Mesodermal cell (in vitro differentiated cells): ENCODE data around the gene CFH.
"Not testable (repeated sequence)": the region's sequence is repeated elsewhere in the genome, so short reads cannot be mapped to it uniquely, and the experiment has no call there.

Experiments used
- H3K27ac ChIP-seq: 2 replicates; pipeline ENCODE4 v1.7.0; 2013; ENCODE audit warnings: mild to moderate bottlenecking, low read depth, low read length, moderate library complexity; ENCODE audit not compliant: severe bottlenecking
- H3K36me3 ChIP-seq: 2 replicates; pipeline ENCODE4 v1.7.1; 2013; ENCODE audit warnings: mild to moderate bottlenecking, low read length, moderate library complexity; ENCODE audit not compliant: control insufficient read depth, insufficient read depth
- H3K4me1 ChIP-seq: one replicate; pipeline ENCODE4 v1.7.1; 2013; ENCODE audit warnings: mild to moderate bottlenecking, low read length; ENCODE audit not compliant: insufficient read depth, control insufficient read depth, poor library complexity, severe bottlenecking
- H3K4me3 ChIP-seq: 2 replicates; pipeline ENCODE4 v1.7.0; 2013; ENCODE audit warnings: low read length, control low read depth, mild to moderate bottlenecking; ENCODE audit not compliant: insufficient read depth, poor library complexity, severe bottlenecking; ENCODE audit errors: extremely low read depth
- H3K9me3 ChIP-seq: 2 replicates; pipeline ENCODE4 v1.7.1; 2013; ENCODE audit warnings: mild to moderate bottlenecking, low read length, moderate library complexity; ENCODE audit not compliant: control insufficient read depth
- WGBS, 2 experiments: methylation state at CpG; one replicate each; pipeline ENCODE4 v1.1.5; 2013; ENCODE audit warnings: missing lambda C conversion rate in 2 of 2; ENCODE audit not compliant: insufficient coverage in 2 of 2; 5-methylcytosine and 5-hydroxymethylcytosine counted together

Gene CFH

DNA sequence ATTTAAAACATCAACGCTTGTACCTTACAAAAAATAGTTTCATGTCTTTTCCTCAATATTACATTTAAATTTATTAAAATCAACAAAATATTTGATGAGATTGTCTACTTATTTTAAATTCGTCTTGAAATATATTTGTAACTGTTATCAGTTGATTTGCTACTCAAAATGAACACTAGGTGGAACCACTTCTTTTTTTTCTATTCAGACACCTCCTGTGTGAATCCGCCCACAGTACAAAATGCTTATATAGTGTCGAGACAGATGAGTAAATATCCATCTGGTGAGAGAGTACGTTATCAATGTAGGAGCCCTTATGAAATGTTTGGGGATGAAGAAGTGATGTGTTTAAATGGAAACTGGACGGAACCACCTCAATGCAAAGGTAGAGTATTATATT lies 91.4 kb downstream of the CFH start:
- H3K4me3 ChIP-seq, H3K9me3 ChIP-seq, H3K36me3 ChIP-seq, H3K27ac ChIP-seq, H3K4me1 ChIP-seq: not testable (repeated sequence)
- 23 to 64% methylated on average over 2 to 3 of the region's 6 CpGs for WGBS, 2 experiments

DNA sequence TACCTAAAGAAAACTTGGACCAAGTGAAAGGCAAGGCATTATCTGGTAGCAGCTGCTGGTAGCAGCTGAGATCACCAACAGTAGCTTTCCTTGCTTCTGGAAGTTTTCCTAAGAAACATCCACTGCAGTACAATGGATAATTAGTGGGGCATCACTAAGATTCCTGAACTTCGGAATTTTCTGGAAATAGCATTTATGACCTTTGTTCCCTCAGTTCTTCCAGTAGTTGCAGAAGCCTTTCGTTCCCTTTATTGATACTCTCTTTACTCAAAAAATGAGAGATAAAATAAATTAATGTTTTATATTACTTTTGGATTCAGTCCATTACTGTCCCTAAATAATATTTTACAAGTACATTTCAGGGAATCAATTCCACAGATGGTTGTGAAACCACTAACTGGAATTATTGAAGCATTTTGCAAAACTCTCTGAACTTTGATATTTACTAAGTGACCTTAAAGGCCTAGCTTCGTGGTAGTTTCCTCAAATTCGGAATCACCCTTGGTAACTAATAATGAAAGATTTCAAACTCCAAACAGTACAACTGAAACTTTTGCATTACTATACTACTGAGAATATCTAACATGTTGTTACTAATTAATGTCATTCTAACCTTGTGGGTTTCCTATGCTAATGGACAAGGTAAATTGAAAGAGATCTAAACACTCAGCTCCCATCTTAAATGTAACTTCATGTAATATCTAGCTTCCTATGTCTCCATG lies 113.3 kb downstream of the CFH start:
- H3K4me1 ChIP-seq, H3K36me3 ChIP-seq, H3K4me3 ChIP-seq, H3K27ac ChIP-seq, H3K9me3 ChIP-seq: not testable (repeated sequence)
- WGBS, 2 experiments, result no CpG with 5 or more reads among the region's 4 CpGs

DNA sequence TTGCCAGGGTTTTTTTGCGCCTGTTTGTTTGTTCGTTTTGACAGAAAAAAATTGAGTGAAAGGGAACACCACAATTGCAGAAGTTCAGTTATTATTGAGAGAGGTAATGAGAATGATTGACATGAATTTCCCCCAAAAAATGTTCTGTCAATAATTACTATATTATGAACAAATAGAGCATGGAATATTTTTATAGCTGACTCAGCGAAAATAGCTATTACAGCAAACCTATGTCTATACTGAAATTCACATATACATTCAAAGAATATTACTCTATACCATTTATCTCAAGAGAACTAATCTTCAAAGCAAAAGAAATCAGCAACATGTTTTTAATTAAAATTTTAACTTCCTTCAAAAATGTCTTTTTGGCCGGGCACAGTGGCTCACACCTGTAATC lies 118.0 kb downstream of the CFH start:
- H3K27ac ChIP-seq, H3K4me3 ChIP-seq, H3K9me3 ChIP-seq, H3K4me1 ChIP-seq, H3K36me3 ChIP-seq: not testable (repeated sequence)
- 80 to 92% methylated on average over 1 to 2 of the region's 4 CpGs for WGBS, 2 experiments

DNA sequence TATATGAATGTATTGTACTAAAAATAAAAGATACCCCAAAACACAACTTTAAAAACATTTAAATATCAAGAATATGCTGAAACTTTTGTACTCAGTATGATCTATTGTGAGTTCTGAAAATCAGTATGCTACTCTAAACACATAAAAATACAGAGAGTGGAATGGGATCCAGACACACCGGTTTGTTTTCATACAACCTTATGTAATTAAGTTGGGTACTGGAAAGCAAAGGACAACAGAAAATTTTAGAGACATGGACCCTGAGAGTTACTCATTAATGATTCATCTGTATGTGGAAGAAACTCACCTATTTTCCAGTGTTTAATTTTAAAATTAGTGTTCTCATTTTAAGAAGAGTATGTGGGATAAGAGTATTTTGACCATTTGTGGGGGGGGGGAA lies 121.9 kb downstream of the CFH start:
- no CpG with 5 or more reads among the region's 1 CpG for WGBS, 2 experiments
- Histone ChIP-seq H3K4me3 (no peak overlapping the region), H3K36me3 (no peaks in the 10 kb centered on the region), H3K27ac (no peak overlapping the region), H3K4me1 (no peaks in the 10 kb centered on the region), H3K9me3 (no peaks in the 10 kb centered on the region)

DNA sequence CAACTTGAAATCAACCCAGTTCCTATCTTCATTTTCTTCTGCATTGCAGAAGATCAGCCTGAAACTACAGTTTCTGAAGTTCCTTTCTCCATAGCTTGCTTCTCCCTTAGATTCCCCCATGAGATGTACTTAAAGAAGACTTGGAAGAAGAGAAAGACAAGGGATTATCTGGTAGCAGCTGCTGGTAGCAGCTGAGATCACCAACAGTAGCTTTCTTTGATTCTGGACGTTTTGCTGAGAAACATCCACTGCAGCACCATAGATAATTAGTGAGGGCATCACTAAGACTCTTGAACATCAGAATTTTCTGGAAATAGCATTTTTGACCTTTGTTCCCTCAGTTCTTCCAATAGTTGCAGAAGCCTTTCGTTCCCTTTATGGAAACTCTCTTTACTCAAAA lies 122.3 kb downstream of the CFH start:
- Histone ChIP-seq H3K9me3 (no peaks in the 10 kb centered on the region), H3K4me3 (no peak overlapping the region), H3K4me1 (no peaks in the 10 kb centered on the region), H3K36me3 (no peaks in the 10 kb centered on the region), H3K27ac (no peak overlapping the region)
- 70 to 83% methylated on average over 1 of the region's 2 CpGs for WGBS, 2 experiments

DNA sequence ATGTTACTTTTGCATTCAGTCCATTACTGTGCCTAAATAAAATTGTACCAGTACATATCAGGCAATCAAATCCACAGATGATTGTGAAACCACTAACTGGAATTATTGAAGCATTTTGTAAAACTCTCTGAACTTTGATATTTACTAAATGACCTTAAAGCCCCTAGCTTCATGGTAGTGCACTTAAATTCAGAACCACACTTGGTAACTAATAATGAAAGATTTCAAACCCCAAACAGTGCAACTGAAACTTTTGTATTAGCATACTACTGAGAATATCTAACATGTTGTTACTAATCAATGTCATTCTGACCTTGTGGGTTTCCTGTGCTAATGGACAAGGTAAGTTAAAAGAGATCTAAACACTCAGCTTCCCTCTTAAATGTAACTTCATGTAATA lies 122.8 kb downstream of the CFH start, which contains the start of gene CFHR3:
Gene CFHR3, plus strand, starts transcription at position 238 of the 400 bp plus-strand sequence. Its CDS starts 47 bp downstream, at position 285.
- Histone ChIP-seq H3K36me3 (no peaks in the 10 kb centered on the region), H3K27ac (no peak within 1 kb of the TSS), H3K4me3 (no peak within 1 kb of the TSS), H3K9me3 (no peaks in the 10 kb centered on the region), H3K4me1 (no peaks in the 10 kb centered on the region)

DNA sequence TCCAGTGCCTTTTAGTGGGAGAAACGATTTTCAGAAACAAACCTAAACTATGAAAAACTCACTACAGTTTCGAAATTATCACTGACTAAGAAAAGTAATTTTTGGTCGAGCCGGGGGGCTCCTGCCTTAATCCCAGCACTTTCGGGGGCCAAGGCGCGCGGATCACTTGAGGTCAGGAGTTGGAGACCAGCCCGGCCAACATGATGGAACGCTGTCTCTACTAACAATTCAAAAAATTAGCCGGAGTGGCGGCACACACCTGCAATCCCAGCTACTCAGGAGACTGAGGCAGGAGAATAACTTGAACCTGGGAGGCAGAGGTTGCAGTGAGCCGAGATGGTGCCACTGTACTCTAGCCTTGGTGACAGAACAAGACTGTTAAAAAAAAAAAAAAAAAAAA lies 125.8 kb downstream of the CFH start:
- no peak overlapping the region for H3K4me3 ChIP-seq
- H3K36me3 ChIP-seq, result no peaks in the 10 kb centered on the region
- H3K9me3 ChIP-seq, result no peaks in the 10 kb centered on the region
- no peak overlapping the region for H3K27ac ChIP-seq
- H3K4me1 ChIP-seq, result no peaks in the 10 kb centered on the region
- 92 to 100% methylated on average over 4 to 9 of the region's 13 CpGs for WGBS, 2 experiments

DNA sequence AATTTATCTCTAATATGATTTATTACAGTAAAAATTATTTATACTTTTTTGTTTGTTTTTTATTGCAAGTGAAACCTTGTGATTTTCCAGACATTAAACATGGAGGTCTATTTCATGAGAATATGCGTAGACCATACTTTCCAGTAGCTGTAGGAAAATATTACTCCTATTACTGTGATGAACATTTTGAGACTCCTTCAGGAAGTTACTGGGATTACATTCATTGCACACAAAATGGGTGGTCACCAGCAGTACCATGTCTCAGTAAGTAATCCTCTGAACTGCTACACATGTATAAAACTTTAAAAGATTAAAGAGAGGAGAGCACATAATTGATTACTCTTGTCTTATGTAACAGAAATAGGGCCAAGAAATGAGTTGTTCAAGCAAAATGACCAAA lies 127.2 kb downstream of the CFH start:
- WGBS, 2 experiments, result 67% methylated on average over 1 of the region's 1 CpG; no CpG with 5 or more reads in 1 of the 2 experiments
- H3K36me3 ChIP-seq, result no peaks in the 10 kb centered on the region
- H3K27ac ChIP-seq, result no peak overlapping the region
- no peaks in the 10 kb centered on the region for H3K9me3 ChIP-seq
- H3K4me3 ChIP-seq, result no peak overlapping the region
- H3K4me1 ChIP-seq, result no peaks in the 10 kb centered on the region

DNA sequence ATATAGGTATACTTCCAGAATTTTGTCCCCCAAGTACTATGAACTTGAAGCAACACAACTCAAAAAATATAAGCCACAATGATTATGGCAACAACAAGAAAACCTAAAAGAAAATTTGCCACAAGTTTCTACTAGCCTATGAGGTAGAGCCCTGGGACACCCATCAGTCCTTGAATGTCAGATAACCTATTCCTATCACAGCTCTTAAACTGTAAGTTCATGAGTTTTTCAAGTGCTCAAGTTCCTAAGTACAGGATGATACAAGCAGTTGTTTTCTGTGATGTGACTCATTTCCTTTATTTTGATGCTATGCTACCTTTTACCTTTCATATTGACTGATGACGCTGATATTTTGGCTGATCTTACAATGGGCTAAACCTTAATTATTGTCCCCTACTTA lies 139.4 kb downstream of the CFH start:
- not testable (repeated sequence) for H3K27ac ChIP-seq
- no CpG with 5 or more reads among the region's 1 CpG for WGBS, 2 experiments

DNA sequence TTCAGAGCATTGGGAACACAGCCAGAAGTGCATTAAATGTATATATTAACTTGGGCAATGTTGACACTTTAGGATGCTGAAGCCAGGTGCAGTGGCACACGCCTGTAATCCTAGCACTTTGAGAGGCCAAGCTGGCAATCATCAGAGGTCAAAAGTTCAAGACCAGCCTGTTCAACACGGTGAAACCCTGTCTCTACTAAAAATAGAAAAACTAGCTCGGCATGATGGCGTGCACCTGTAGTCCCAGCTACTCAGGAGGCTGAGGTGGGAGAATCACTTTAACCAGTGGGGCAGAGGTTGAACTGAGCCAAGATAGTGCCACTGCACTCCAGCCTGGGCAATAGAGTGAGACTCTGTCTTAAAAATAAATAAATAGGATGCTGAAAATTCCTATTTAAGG lies 142.3 kb downstream of the CFH start:
- WGBS, 2 experiments, result 79 to 82% methylated on average over 2 to 4 of the region's 4 CpGs

More for the DNA sequence above, 139.4 kb downstream of the CFH start:
- not testable (repeated sequence) for H3K4me1 ChIP-seq, H3K4me3 ChIP-seq, H3K9me3 ChIP-seq, H3K36me3 ChIP-seq

More for the DNA sequence above, 142.3 kb downstream of the CFH start:
- not testable (repeated sequence) for H3K9me3 ChIP-seq, H3K4me3 ChIP-seq, H3K36me3 ChIP-seq, H3K4me1 ChIP-seq, H3K27ac ChIP-seq
